GM12891 (cell line): ENCODE data around the gene SYNPO.

ENCODE experiments used
- PAX5 ChIP-seq: IDR thresholded peaks from 2 replicates; pipeline ENCODE4 v1.6.1; 2011; ENCODE audit warnings: low read length, moderate library complexity, mild to moderate bottlenecking; ENCODE audit not compliant: insufficient read depth, severe bottlenecking
- POLR2A ChIP-seq: IDR thresholded peaks from 2 replicates; pipeline ENCODE4 v1.6.1; 2011; ENCODE audit warnings: low read depth, low read length, control low read depth
- POLR2AphosphoS5 ChIP-seq: IDR thresholded peaks from 2 replicates; pipeline ENCODE4 v1.6.1; 2011; ENCODE audit warnings: low read depth, low read length, control low read depth
- TAF1 ChIP-seq: IDR thresholded peaks from 2 replicates; pipeline ENCODE4 v1.6.1; 2011; ENCODE audit warnings: low read depth, low read length, control low read depth

- TF ChIP-seq TAF1 (no peak), POLR2A (no peak), POLR2AphosphoS5 (no peak), PAX5 (no peak)
Observed at GRCh38 chr5:150661086-150661485, 20.6 kb downstream of the SYNPO start, which contains the start of gene MYOZ3.
